B cell (primary cell): Measurements from ENCODE around the gene TESK2. TPM values are rescaled to one million over a fixed set of nuclear protein-coding genes. Genes with fewer than 3 reads are reported as not detected.

ENCODE experiments used
- ATAC-seq: fragments of 200-7000 bp; cut with Tn5 transposase; one replicate; pipeline ENCODE4 v1.10.0; 2021; ENCODE audit warnings: low read depth, mild to moderate bottlenecking, moderate number of reproducible peaks, moderate library complexity
- CTCF ChIA-PET: fragments of 350-600 bp; sonication (Branson Sonifier 250); formaldehyde crosslinking; loops from one replicate; lab custom pipeline; 2021; ENCODE audit warnings: antibody characterized with exemption, inconsistent platforms; lab: Charles Lee
- POLR2A ChIA-PET: fragments of 350-600 bp; sonication (Branson Sonifier 250); formaldehyde crosslinking; loops from one replicate; lab custom pipeline; 2021; ENCODE audit warnings: antibody characterized with exemption; lab: Charles Lee
- DNase-seq: peaks from one replicate; pipeline ENCODE4 v3.0.0; 2013
- H2AFZ ChIP-seq: 2 replicates; pipeline ENCODE4 v1.6.1; 2012; ENCODE audit warnings: mild to moderate bottlenecking, low read depth, low read length; ENCODE audit not compliant: insufficient read depth, poor library complexity, severe bottlenecking
- H3K27ac ChIP-seq, 2 donors: 1 replicate in 1 of 2; 2 replicates in 1 of 2; pipeline ENCODE4 v1.5.1; 2012 to 2013; ENCODE audit warnings: low read length in 2 of 2, mild to moderate bottlenecking in 2 of 2, moderate library complexity in 1 of 2
- H3K27me3 ChIP-seq, 4 experiments: fragments of 200-600 bp in 1 of 4; sonication (generic) in 1 of 4; replicated peaks in 1 of 4; 1 replicate in 2 of 4; 2 replicates in 2 of 4; pipeline versions ENCODE4 v1.6.1 to v1.7.0; 2013 to 2016; ENCODE audit warnings: low read length in 3 of 4, mild to moderate bottlenecking in 2 of 4, mixed read lengths in 1 of 4, moderate library complexity in 1 of 4; ENCODE audit not compliant: insufficient read depth in 4 of 4, control insufficient read depth in 3 of 4; ENCODE audit errors: control extremely low read depth in 1 of 4
- H3K36me3 ChIP-seq, 2 experiments: replicated peaks in 1 of 2; 1 replicate in 1 of 2; 2 replicates in 1 of 2; pipeline versions ENCODE4 v1.6.1 to v1.7.1; 2013; ENCODE audit warnings: low read length in 1 of 2; ENCODE audit not compliant: insufficient read depth in 2 of 2, control insufficient read depth in 1 of 2; ENCODE audit errors: control extremely low read depth in 1 of 2, extremely low read depth in 1 of 2
- H3K4me1 ChIP-seq, 2 donors: fragments of 200-600 bp in 1 of 2; sonication (generic) in 1 of 2; 1 replicate in 1 of 2; 2 replicates in 1 of 2; pipeline versions ENCODE4 v1.5.1 to v1.6.1; 2013 to 2017; ENCODE audit warnings: low read length in 2 of 2; ENCODE audit not compliant: control insufficient read depth in 2 of 2, insufficient read depth in 2 of 2
- H3K4me2 ChIP-seq: replicated peaks from 2 replicates; pipeline ENCODE3; 2012; ENCODE audit warnings: mild to moderate bottlenecking, low read depth, low read length; ENCODE audit not compliant: poor library complexity, severe bottlenecking
- H3K4me3 ChIP-seq, 5 experiments: fragments of 200-600 bp in 1 of 5; sonication (generic) in 1 of 5; 1 replicate in 3 of 5; 2 replicates in 2 of 5; pipeline versions ENCODE4 v1.5.1 to v1.7.0; 2011 to 2016; ENCODE audit warnings: low read length in 4 of 5, mild to moderate bottlenecking in 4 of 5, low read depth in 2 of 5, control low read depth in 1 of 5, moderate library complexity in 1 of 5; ENCODE audit not compliant: insufficient read depth in 1 of 5; ENCODE audit errors: control extremely low read depth in 1 of 5, extremely low read depth in 1 of 5
- H3K79me2 ChIP-seq: fragments of 200-600 bp; sonication (generic); one replicate; pipeline ENCODE4 v1.6.0; 2016; ENCODE audit warnings: low read length; ENCODE audit not compliant: control insufficient read depth, insufficient read depth
- H3K9ac ChIP-seq: fragments of 200-600 bp; sonication (generic); 2 replicates; pipeline ENCODE4 v1.6.1; 2017; ENCODE audit warnings: mild to moderate bottlenecking, low read length, moderate library complexity
- H3K9me3 ChIP-seq, 3 donors: one replicate each; pipeline versions ENCODE4 v1.6.1 to v1.7.1; 2013; ENCODE audit warnings: low read length in 2 of 3; ENCODE audit not compliant: control insufficient read depth in 2 of 3, insufficient read depth in 1 of 3; ENCODE audit errors: control extremely low read depth in 1 of 3
- H4K20me1 ChIP-seq: 2 replicates; pipeline ENCODE4 v1.6.0; 2012; ENCODE audit warnings: mild to moderate bottlenecking, low read length; ENCODE audit not compliant: insufficient read depth, control insufficient read depth, poor library complexity, severe bottlenecking
- H3K27ac Mint-ChIP-seq: one replicate; pipeline ENCODE4 v1.8.0; 2021; ENCODE audit warnings: mixed read lengths
- H3K27me3 Mint-ChIP-seq: one replicate; pipeline ENCODE4 v1.8.0; 2021; ENCODE audit warnings: mixed read lengths
- H3K4me1 Mint-ChIP-seq: one replicate; pipeline ENCODE4 v1.8.0; 2021; ENCODE audit warnings: mixed read lengths
- H3K4me3 Mint-ChIP-seq: one replicate; pipeline ENCODE4 v1.8.0; 2021; ENCODE audit warnings: mixed read lengths
- H3K9me3 Mint-ChIP-seq: one replicate; pipeline ENCODE4 v1.8.0; 2022; ENCODE audit warnings: mixed read lengths; ENCODE audit not compliant: insufficient read depth
- CTCF ChIP-seq: fragments of 200-600 bp; IDR thresholded peaks from one replicate; pipeline ENCODE4 v1.8.0; 2022; ENCODE audit warnings: antibody characterized with exemption, mild to moderate bottlenecking
- EZH2 ChIP-seq: IDR thresholded peaks from 2 replicates; pipeline ENCODE4 v1.6.1; 2012; ENCODE audit warnings: borderline replicate concordance, low read depth, mild to moderate bottlenecking, moderate library complexity, low read length; ENCODE audit not compliant: insufficient read depth, poor library complexity, severe bottlenecking
- WGBS: methylation state at CpG from one replicate; pipeline ENCODE4 v1.1.5; 2013; ENCODE audit warnings: missing lambda C conversion rate; ENCODE audit not compliant: insufficient coverage; 5-methylcytosine and 5-hydroxymethylcytosine counted together
- intact Hi-C: fragments of 100-400 bp; cut with micrococcal nuclease; formaldehyde crosslinking; loops from one replicate; pipeline ENCODE4 v1.10.0; 2022
- polyA plus RNA-seq: library from polyadenylated mRNA; depleted of rRNA; stranded (reverse); fragments of >200 nt; gene quantifications from 2 replicates; pipeline ENCODE4 v1.2.3, GENCODE V29; 2012
- total RNA-seq, 2 donors: library from RNA; stranded (reverse); fragments of 120-200 nt in 1 of 2; gene quantifications; 1 replicate in 1 of 2; 2 replicates in 1 of 2; pipeline versions ENCODE4 v1.2.3 to v1.2.4, GENCODE V29; 2013 to 2022

TESK2 gene
- total and polyA plus RNA-seq, 2 donors (not counting 1 experiment from before 2014, with no cell fraction given): 21.7 to 27.0 TPM

DNA sequence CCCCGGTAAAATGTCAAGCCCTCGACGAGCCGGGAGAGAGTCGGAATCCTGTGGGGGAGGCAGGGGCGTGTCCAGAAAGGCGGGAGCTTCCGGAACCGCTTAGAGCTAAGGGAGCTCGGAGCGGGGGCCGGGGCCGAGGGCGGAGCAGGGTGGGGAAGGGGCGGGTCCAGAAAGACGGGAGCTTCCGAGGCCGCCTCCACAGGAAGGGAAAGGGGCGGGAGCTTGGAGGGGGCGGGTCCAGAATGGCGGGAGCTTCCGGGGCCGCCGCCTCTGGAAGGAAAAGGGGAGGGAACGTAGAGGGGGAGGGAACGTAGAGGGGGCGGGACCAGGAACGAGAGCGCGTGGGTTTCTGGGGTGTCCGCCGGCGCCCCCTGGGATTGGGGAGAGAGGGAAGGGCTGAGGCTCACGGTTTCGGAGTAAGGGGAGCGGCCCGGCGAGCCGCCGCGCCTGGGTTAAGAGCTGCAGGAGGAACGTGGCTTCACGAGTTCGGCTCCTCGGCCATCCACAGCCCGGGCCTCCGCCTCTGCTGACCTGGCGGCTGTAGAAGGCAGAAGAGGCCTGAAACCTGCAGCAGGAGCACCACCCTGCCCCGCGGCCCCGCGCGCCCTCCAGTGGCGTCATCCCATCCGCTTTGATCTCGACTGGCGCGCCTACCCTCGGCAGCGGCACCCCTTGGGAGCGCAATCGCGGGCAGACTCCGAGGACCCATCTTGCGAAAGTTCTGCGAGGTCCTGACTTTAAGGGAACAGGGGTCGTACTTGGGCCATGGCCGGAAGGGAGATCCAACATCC lies 187.2 kb downstream of the TESK2 start:
- H3K36me3 ChIP-seq: no peaks in the 10 kb centered on the region
- Mint-ChIP-seq H3K4me1 (peaks cover 34% of the 10 kb centered on the region), H3K4me3 (peak overlapping the region; percentile 94), H3K9me3 (no peaks in the 10 kb centered on the region), H3K27ac (peak overlapping the region; percentile 95), H3K27me3 (no peaks in the 10 kb centered on the region)
- ChIA-PET CTCF (interaction anchor here (0.5 to 9.3 kb wide), 17 partner anchors 24 to 897 kb away, joined by 3 to 388 read pairs (median 6); partner anchors contain the start of genes BTBD19, HECTD3, HPDL and MUTYH), POLR2A (interaction anchor here (0.5 to 4.9 kb wide), 33 partner anchors 14 to 1953 kb away, joined by 3 to 76 read pairs (median 5); partner anchors contain the start of genes ARMH1, BTBD19, CCDC163 and EIF2B3)
- H4K20me1 ChIP-seq: no peaks in the 10 kb centered on the region
- H3K27ac ChIP-seq: peak overlapping the region; percentile 85 to 97
- H3K79me2 ChIP-seq: no peaks in the 10 kb centered on the region
- peak overlapping the region; percentile 47 to 87 (median 82) for H3K4me3 ChIP-seq
- H3K27me3 ChIP-seq: no peaks in the 10 kb centered on the region
- peaks cover 19 to 27% of the 10 kb centered on the region in 2 donors for H3K4me1 ChIP-seq
- H3K9me3 ChIP-seq: no peaks in the 10 kb centered on the region
- under 1% methylated on average over 65 of the region's 68 CpGs for WGBS
- TF ChIP-seq EZH2: no peak
- TF ChIP-seq CTCF: peak; percentile 74
- peak overlapping the region; percentile 81 for H3K9ac ChIP-seq
- peak overlapping the region; percentile 91 for H3K4me2 ChIP-seq
- DNase-seq (peak; percentile 98), ATAC-seq (peak; percentile 84)
- H2AFZ ChIP-seq: peak overlapping the region; percentile 96
- intact Hi-C loops: loop anchor here (1.0 to 2.0 kb wide), 11 partner anchors 23 to 629 kb away; partner anchors contain the start of genes ARMH1, CCDC163, EIF2B3 and HPDL
